ENCODE results near the gene PPARA.

PPARA gene

DNA sequence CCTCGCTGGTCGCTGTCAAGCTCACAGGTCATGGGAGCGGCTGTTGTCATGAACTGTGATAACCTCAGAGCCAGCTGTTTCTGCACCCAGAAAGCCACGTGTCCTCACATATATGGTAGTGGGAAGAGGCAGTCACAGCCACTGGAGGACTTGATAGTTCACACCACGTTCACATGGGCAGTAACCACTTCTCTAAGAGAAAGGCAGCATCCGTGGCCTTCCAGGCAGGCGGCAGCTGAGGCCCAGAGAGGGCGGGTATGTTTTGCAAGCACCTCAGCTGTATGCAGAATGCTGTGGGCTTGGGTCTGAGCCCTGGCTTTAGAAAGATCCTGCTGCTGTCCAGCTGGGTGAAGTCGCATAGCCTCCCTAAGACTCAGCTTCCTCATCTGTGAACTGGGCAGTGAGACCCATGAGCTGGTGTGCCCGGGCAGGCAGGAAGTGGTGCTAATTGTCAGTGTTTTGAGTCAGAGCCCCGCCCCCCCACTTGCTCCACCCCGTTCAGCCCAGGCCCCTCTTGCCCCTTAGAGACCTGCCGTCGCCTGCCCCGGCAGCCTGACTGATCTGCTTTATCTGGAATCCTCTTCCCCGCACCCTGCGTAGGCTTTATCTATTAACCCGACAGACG lies 130.8 kb downstream of the PPARA start:
- DNase-seq: no peak

DNA sequence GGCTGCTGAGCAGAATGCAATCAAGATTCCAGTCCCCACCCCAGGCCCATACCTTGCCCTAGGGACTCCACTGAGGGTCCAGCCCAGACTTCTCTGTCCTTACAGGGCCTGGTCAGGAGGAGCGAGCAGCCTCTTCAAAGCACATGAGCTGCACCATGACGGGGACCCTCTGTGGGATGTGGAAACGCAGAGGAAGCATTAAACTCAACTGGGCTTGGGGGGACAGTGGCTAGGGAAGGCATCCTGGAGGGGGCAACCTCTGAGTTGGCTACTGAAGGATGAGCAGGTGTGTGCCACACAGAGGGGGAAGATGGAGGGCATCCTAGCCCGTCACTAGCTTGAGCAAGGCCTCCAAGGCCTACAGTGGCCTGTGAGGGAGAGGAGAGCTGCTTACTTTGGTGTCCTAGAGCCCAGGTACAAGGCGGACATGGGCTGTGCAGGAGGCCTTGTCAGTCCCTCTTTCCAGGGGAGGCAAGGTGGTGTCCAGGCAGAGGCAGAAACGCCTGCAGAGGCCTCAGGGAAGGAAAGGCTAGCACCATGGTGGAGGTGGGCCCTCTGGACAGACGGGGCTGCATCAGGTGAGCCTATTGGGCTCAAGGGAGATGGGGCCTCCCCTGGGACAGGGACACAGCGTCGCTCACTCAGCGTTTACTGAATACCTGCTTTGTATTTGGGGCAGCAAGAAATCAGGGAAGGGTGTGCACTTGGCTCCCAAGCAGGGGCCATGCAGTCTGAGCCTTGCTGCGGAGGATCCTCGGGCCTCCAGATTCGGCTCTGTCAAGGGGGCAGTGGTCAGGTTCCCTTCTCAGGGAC lies 131.7 kb downstream of the PPARA start:
- no peak for DNase-seq

DNA sequence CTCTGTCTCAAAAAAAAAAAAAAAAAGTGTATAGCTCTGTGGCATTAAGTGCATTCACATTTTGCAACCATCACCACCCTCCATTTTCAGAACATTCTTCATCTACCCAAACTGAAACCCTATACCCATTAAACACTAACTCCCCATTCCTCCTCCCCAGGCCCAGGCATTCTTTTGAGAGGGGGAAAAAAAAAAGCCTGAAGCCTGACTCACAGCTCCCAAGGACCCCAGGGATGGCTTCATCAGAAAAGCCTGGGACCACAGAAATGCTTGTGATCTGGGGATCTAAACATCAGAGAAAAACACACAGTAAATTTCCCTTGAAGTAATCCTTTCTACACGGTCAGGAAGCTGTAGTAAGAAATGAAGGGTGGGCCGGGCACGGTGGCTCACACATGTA lies 135.7 kb downstream of the PPARA start:
- no peak for DNase-seq

DNA sequence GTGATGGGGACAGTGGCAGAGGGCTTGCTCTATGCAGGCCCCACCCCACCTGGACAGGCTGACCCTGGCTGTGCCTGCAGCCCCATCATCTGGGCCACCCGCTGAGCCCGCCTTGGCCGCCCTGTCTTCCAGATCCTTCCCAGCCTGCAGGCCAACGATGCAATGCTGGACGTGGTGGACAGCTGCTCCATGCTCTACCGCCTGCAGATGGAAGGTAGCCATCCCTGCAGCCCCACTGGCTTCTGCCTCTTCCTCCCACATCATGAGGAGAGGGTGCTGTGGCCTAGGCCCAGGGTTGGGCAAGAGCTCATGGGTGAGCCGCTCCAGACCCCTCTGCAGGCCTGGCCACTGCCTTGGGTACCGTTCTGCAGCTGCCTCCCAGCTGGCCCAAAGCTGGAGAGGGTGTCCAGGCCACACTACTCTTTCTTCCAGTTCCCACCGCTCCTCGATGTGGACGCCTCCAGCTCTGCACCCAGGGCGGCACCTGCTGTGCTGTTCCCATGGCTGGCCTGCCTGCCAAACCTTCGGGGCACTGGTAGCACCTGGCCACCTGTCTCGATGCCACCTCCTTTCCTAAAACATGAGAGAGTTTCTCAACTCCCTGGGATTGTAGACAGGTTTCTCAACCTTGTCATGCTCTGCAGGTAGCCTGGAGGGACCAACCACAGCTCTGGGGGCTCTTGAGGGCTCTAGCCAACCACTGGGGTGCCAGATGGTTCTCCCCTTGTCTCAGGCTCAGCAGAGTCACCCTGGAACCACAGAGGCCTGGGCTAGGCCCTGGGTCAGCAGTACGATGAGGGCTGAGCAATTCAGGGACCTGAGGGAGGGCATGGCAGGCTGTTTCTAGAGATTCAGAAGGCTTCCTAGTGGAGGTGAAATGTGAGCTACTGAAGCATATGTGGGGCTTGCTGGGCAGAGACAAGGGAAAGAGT lies 136.9 kb downstream of the PPARA start:
- no peak for DNase-seq

DNA sequence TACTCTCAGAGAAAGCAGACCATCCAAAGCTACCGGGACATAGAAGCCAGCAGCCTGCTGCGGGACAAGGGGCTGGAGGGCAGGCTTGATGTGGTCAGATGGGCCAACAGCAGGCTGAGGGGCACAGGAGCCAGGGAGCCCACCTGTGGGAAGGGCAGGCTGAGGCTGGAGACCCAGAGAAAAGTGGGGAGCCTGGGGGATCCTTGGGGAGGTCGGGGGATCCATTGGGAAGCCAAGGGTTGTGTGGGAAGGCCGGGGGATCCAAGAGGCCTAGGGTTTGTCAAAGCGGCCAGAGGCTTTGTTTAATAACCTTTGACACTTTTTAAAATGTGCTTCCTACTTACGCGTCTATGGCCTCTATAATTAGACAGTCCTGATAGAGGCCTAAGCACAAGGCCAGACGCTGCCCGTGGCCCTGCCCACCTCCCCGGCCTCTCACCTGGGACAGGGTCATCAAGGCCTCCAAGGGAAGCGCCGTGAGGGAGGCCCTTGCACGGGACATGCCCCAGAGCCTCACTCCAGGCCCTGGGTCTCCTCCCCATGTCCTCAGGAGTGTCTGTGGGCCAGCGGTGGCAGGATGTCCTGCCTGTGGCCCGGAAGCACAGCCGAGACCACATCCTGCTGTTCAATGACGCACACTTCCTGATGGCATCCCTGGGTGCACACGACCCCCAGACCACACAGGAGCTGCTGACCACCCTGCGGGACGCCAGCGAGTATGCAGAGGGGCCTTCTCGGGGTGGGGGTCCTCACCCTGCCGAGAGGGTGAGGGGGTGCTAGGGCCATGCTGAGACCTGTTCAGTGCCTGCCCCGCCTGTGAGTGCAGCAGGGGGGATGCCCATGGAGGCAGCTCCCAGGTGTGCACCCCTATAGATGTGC lies 137.8 kb downstream of the PPARA start:
- no peak for DNase-seq

DNA sequence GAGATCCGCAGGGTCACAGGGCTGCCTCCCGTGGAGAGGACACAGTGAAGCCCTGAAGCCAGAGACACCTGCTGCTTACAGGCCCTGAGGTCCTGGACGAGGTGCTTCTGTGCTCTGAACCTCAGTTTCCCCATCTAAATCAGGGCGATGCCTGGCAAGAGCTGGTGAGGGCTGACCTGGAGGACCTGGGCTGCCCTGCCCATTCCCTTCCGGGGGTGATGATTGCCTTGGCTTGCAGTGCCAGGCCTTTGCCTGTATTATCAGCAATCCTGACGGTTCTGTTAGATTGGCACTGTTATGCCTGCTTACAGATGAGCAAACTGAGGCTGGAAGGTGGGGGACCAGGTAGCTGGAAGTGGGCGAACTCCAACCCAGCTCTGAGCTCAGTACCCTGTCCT lies 138.5 kb downstream of the PPARA start:
- DNase-seq: no peak

DNA sequence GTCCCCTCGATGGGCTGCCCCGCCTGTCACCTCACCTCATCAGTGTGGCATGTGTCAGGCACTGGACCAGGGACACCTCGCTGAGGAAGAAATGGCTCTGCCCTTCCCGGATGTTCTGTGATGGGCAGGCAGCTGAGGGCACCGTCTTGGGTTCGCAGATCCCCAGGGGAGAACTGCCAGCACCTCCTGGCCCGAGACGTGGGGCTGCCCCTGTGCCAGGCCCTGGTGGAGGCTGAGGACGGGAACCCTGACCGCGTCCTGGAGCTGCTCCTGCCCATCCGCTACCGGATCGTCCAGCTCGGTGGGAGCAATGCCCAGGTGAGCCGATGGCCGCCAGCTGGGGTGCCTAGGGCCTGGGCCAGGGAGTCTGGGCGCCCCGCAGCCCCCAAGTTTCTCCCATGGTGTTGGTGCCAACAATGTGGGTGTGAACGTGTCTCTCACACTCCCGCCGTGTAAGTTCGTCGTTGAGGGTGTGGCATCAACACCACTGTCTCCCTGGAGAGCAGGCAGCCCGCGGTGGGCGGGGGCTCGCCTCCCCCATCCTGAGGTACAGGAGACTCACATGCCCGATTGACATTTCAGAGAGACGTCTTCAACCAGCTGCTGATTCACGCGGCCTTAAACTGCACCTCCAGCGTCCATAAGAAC lies 139.0 kb downstream of the PPARA start:
- no peak for DNase-seq

DNA sequence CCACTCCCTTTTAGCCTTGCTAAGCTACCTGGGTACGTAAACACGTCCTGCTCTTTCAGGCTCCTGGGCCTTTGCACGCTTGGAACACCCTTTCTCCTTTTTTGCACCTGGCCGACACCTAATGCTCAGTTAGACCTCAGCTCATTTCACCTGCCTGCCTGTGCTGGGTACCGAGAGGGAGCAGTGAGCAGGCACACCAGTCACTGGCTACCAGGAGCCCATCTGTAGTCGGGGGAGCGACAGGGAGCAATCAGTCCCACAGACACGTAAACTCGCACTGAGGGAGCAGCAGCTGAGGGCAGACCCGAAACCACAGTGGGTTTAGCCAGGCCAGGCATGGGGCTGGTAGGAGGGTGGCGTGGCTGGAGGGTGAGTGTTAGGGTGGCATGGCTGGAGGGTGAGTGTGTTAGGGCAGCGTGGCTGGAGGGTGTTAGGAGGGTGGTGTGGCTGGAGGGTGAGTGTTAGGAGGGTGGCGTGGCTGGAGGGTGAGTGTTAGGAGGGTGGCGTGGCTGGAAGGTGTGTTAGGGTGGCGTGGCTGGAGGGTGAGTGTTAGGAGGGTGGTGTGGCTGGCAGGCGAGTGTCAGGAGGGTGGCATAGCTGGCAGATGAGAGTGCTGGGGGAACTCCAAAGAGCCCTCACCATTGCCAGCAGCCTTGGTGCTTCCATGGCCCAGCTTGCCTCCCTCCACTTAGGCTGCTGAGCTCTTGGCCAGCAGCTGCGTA lies 140.0 kb downstream of the PPARA start:
- DNase-seq: no peak

DNA sequence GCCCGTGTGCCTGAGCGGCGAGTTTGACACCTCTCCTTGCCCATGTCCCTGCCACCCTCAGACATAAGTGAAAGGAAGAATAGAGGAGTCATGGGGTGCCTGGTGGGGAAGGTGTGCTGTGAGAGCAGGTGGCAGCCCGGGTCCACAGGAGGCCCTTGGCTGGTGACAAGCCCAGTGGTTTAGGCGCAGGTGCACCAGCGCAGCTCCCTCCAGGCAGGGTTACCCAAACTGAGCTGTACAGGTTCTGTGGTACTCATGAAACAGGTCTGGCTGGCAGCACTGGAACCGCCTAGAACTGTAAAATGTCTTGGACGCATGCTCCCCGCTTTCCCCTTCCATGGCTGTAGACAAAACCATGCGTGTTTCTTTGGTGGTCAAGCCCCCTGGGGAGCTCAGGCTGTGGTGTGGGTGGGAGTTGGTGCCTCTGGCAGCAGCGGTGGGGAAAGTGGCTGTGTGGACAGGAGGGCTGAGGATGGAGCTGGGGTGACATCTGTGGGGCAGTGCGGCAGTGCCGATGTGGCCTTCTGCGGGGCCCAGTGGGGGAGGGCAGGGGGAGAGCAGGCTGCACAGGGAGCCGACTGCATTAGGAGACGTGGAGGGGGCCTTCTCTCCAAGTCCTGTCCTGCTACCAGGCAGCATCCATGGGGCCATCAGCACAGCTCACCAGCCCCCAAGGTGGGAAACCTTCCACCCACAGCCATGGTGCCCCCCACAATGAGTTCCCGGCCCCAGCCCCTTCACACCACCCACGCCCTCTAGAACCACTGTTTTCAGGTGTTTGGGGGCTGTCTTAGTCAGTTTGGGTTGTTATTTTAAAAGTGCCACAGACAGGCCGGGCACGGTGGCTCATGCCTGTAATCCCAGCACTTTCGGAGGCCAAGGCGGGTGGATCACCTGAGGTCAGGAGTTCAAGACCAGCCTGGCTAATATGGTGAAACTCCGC lies 140.8 kb downstream of the PPARA start:
- no peak for DNase-seq

DNA sequence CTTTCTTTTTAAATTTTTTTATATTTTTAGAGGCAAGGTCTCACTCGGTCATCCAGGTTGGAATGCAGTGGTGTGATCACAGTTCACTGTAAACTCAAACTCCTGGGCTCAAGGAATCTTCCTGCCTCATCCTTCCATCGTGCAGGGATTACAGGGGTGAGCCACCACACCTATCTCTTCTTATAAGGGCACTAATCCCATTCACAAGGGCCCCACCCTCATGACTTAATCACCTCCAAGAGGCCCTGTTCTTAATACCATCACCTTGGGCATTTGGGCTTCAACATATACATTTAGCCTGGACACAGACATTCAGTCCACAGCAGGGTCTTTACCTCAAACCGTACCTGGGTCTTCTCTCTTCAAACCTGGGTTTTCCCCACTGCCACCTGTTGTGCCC lies 141.8 kb downstream of the PPARA start:
- no peak for DNase-seq

DNA sequence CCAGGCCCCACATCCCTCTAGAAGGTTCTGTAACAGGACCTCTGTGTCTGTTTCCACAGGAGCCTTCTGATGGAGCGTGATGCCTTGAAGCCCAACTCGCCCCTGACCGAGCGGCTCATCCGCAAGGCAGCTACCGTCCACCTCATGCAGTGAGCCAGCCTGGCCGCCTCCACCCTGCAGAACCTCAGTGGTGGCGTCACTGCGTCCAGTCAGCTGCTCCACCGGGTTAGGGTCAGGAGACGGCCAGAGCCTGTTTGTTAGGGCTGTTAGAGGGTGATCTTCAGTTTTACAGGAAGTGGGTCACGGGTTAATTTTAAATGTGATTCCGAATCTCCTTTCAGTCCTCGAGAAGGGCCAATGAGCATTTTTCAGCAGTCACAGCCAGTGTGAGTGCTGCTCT lies 142.4 kb downstream of the PPARA start:
- no peak for DNase-seq
